Measurements from ENCODE around the gene RGS3.

Gene RGS3

DNA sequence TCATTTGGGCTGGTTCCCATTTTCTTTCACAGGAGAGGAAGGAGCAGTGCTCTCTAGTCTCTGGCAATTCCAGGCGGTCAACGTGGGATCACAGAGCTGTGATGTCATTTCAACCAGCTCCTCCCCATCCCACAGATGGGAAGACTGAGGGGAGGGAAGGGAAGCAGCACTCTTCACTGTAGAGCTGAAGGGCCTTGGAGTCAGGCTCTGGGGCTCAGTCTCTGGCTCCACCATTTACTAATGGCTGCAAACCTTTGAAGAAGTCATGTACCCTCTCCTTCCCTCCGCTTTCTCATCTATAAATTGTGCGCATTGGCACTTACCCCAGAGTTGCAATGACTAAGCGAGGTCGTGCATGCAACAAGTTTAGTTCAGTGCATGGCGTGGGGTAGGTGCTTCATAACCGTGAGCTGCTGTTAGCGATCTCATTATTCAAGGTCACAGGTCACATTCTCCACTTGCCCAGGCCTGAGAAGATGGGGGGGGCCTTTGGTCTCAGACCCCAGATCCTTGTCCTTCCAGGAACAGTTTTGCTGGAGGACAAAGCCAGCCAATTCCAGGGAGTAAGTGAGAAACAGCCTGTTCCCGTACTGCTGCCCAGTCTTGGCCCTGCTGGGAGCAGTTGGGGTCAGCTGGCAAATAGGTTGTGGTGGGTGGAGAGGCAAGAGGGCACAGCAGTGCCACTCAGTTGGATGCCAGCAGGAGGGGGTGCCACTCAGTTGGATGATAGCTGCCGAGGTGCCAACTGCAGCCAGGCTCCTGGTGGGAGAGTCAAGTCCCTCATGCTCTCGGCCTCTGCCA, 136.7 kb downstream of the RGS3 start:
- DNase-seq (ENCODE audit: low read depth, low spot score), result no peak

DNA sequence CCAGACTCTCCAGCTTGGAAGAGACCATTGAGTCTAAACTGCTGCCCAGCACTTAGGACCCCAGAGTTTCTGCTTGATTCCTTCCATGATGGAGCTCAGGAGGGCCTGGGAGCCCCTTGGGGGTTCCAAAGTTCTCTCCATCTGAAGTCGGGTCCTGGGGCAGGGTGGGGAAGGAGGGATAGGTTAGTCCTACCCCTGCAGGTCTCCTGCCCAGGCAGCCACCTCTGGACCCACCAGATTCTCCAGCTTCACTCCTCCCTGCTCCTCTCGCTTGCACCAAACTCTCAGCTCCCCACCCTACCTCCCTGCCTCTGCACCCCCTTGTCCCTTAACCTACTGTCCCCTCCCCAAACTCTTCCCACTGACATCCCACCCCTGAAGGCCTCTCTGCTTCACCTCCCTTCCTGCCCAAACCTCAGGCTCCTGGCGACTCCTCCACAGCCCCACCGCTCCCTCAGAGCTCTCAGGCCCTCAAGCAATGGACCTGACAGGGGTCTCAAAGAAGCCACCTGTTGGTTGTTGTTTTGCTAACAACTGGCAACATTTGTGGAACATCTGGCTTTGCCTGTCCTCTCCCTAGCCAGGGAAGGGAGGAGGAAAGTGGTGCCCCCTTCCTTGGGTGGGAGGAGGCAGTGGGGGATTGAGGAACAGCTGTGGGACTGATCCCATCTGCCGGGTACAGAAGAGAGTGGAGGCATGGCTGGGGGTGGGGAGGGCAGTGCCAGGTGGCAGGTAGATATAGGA, 137.5 kb downstream of the RGS3 start:
- DNase-seq (ENCODE audit: low read depth, low spot score), result no peak

DNA sequence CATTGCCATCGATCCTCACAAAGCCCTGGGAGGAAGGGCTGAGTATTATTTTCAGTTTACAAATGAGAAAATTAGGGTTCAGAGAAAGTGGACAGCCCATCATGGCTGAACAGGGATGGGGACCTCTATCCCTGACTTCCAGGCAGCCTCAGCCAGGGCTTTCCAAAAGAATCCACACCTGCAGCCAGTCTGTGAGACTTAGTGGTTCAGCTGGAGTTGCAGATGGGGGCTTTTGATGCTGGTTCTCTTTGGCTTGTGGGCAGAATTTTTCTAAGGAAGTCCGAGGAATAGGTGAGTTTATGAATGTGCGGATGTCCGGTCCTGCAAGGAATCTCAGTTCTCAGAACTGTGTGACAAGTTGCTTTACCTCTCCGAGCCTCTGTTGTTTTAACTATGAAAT, 138.1 kb downstream of the RGS3 start:
- DNase-seq (ENCODE audit: low read depth, low spot score), result no peak

DNA sequence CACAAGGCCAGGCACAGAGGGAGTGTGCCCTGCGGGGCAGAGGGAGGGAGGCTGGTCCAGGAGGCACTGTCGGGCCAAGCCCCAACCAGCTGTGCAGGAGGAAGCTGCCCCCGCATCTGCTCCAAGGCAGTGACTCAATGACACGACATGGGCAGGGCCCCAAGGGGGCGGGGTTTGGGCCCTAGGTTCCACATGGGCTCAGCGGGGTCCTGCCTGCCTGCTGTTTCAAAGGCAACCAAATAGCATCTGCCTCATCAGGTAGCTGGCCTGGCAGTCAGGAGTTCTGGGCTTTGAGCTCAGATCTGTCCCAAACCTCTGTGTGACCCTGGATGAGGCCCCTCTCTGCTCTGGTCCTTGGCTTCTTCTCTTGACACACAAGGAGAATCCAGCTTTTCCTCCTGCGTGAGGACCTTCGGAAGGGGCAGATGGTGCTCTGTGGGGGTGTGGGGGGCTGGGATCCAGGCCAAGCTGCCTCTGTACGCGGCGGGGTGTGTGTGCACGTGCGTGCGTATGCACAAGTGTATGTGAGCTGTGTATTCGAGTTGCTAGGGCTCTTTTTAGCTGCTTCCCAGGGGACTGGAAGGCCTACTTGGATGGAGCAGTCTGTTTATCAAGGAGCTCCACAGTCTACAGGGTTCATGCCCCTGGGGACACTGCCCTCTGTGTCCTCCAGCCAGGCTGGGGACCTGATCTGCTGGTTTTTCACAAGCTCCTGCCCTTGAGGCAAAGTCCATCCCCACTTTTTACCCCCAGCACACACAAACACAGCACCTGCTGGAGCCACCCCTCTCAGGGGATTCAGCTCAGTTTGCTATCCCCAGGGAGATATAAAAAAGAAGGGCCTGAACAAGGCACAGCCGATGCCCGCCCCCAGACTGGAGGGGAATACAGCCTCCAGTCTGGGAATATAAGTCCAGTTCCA, 138.9 kb downstream of the RGS3 start:
- DNase-seq (ENCODE audit: low read depth, low spot score), result peak; percentile 82

DNA sequence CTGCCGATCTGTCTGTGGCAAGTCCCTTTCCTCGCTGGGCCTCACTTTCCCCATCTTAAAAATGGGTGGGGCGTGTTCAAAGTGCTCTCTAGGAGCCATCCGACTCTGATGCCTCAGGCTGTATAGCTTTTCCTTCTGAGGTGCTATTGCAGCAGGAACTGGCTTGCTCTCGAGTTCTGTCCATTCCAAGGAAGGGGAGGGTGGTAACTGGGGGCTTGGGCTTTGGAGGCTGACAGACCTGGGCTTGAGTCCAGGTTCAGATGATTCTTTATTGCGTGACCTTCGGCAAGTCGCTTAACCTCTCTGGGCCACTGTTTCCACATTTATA, 139.5 kb downstream of the RGS3 start:
- DNase-seq (ENCODE audit: low read depth, low spot score), result no peak

DNA sequence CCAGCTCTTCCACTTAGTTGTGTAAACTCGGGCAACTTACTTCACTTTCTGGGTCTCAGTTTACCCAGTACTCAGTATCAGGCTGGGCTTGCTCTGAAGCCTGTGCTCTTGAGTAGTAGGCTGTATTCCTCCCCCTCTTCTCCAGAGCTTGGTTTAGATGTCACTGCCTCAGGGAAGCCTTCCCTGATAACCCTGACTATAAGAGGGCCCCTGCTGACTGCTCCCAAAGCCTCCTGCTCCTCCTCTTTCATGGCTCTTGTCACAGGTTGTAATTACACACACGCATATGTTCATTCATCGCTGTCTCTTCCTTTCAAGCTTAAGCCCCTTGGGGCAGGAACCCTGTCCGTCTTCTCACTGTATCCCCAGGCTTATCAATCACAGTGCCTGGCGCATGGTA, 140.2 kb downstream of the RGS3 start:
- no peak for DNase-seq (ENCODE audit: low read depth, low spot score)

DNA sequence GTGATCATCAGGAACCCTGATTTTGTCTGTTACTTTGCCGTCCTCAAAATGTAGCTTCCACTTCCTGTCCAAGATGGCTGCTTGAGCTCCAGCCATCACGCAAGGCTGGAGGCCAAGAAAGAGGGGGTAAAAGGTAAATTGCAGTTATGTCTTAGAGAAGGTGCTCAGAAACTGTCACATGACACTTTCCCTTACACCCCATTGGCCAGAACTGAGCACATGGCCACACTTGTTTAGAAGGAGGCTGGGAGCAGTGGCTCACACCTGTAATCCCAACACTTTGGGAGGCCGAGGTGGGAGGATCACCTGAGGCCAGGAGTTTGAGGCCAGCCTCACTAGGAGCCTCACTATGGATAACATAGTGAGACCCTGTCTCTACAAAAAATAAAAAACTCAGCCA, 140.9 kb downstream of the RGS3 start:
- no peak for DNase-seq (ENCODE audit: low read depth, low spot score)

DNA sequence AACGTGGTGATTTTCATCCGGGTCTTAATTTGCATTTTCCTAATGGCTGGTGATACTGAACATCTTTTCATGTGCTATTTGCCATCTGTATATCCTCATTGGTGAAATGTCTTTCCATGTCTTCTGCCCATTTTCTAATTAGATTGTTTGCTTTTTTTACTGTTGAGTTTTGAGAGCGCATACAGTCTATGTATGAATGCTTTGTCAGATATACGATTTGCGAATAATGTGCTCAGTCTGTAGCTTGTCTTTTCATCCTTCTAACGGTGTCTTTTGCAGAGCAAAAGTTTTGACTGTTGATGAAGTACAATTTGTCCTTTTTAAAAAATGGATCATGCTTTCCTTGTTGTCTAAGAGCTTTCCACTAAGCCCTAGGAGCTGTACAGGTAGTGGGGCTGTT, 143.0 kb downstream of the RGS3 start:
- no peak for DNase-seq (ENCODE audit: low read depth, low spot score)

DNA sequence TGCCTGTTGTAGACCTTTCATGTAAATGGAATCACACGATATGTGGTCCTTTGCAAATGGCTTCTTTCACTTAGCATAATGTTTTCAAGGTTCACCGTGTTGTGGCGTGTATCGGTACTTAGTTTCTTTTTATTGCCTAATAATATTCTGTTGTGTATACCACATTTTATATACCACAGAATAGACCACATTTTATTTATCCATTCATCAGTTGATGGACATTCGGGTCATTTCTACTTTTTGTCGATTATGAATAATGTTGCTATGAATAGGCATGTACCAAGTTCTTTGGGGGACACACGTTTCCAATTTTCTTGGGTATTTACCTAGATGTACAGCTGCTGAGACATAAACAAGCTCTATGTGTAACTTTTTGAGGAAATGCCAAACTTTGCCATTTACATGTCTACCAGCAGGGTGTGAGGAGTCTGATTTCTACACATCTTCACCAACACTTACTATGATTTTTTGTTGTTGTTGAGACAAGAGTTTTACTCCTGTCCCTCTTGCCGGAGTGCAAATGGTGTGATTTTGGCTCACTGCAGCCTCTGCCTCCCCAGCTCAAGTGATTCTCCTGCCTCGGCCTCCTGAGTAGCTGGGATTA, 144.7 kb downstream of the RGS3 start:
- no peak for DNase-seq (ENCODE audit: low read depth, low spot score)

DNA sequence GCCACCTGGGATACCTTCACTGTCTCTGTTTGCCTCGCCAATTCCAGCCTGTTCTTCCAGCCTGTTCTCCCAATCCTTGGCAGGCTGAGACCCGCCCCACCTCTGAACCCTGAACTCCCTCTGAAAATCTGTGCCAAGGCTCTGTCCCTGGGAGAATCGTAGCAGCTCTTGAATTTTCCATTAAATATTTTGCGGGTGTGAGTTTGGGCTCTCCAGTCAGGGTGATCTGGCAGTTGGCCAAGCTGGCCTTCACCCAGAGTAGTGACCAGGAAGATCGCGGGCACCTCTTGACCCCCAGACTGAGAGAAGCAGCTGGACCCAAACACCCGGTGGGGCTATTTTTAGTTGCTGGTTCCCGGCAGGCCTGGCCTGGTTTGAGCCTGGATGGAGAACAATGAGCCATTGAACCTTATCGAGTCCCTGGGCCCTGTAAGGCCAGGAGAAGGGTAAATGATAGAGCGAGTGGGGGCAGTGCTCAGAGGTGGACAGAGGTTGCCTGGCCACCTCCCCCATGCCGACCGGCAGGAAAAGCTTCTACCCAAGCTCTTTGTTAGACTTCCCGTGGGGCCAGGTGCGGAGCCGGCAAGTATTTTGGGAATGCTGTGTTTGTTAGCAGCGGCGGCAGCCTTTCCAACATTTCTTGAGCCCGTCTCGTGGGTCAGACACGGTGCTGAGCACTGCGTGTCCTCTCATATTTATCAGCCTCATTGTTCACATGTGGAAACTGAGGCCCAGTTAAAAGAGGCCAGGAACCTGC, 146.2 kb downstream of the RGS3 start:
- DNase-seq (ENCODE audit: low read depth, low spot score), result no peak

DNA sequence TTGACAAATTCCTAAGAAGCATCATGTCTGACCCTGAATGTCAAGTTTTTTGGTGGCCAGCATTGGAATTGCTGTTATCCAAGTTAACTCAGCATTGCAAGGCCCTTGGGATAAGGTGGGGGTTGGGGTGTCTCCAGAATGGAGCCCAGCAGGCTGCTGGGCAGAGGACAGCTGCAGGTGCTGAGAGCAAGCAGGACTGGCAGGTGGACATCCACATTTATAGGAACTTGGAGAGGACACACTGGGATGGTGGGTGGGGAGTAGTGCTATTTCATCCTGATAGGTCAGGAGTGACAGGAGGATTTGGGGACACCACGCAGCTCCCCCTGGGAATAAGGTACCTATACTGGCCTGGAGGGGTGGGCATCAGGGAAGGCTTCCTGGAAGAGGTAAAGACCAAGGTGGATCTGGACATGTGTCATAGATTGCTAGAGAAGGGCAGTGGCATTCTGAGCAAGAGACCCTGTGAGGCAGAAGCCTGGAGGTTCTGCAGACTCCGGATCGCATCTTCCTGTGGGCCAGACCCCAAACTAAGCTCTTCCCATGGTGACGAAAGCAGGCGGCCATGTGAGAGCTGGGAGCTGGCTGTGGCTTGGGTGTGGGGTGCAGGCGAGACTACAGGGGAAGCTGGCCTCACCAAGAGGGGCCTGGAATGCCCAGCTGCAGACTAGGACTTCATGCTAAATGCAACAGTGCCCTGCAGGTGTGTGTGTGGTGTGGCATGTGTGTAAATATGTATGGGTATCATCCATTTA, 148.1 kb downstream of the RGS3 start:
- no peak for DNase-seq (ENCODE audit: low read depth, low spot score)

DNA sequence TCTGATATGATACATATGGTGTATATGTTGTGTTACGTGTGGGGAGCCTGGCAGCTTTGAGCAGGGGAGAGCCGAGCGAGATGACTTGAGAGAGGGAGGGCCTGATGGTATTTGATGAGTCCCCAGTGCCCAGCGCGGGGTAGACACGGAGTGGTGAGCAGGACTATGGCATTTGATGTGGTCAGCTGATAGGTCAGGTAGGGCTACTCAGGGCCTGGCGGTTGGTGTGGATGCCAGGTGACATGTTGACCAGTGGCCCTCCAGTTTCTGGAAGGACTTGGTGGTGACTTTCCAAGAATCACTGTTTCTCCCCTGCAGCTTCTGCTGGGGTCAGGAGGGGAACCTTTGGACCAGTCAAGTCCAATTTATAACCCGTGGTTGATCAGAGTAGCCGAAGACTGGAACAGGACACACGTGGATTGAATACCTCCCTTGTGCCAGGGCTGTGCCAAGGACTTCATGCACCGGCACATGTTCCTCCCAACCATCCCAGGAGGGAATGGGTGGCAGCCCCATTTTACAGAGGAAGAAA, 148.8 kb downstream of the RGS3 start:
- no peak for DNase-seq (ENCODE audit: low read depth, low spot score)

DNA sequence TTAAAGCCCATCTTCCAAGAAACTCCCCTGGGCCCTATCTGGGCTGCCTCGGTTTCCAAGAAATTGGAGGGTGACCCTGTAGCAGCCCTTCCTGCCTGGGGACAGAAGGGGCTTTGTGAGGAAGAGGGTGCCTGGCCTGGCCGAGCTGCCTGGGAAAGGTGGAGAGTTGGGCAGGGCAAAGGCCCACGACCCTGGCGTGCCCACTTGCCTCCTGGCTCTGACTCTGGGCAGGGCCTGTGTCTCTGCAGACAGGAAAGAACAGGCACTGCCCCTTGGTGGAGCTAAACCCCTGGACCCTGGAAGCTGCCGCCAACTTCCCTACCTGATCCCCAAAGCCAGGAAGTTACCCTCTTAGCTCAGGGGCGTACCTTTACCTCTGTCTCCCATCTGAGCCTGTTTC, 149.3 kb downstream of the RGS3 start:
- DNase-seq (ENCODE audit: low read depth, low spot score), result no peak

DNA sequence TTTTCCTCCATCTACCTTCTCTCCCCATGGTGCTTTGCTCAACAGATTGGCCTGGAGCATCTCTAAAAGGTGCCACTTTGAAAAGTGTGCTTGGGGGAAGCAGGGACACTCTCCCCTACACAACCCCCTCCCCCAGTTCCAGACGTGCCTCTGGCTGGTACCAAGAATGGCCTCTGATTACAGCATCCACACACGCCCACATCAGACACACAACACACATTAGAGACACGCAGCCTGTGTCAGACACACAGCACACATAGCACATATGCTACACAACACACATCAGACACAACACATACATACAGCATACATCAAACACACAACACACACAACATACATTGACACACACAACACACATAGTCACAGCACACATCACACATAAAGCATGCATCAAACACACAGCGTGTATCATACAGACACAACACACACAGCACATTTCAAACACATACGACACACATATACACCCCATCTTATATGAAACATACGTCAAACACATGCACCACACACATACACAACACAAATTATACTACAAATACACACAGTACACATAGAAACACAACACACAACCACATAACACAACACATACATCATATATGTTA, 150.4 kb downstream of the RGS3 start:
- DNase-seq (ENCODE audit: low read depth, low spot score), result no peak

DNA sequence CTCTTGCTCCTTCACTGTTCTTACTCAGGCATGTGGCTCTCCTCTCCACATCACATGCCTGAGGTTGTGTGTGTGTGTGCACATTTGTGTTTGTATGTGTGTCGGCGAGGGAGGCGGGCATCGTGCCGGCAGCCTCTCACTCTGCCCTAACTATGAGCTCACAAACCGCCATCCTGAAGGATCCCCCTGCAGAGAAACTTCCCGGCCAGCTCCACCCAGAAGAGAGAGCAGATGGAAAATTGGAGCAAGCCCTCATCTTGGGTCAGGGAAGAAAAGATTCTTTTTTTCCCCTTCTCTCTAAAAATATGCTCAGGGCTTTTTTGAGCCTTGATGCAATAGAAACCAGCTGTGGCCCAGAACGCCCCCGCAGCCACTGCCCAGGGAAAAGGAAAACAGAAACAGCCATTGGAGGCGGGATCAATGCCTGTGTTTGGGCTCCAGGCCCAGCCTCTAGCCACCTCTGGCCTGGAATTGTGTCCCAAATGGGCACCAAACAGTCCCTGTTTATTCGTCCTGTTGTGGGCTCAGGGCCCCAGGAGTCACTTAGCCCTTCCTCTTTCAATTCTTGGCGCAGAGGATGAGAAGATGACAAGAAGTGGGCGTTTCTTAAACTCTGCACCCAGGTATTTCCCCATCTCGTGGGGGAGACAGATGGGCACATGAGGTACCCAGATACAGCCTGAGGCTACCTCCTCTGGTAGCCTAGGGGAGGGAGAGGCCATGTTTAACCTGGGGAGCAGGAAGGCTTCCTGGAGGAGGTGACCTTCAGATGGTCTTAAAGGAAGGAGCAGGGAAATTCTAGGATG, 151.5 kb downstream of the RGS3 start:
- DNase-seq (ENCODE audit: low read depth, low spot score), result no peak

DNA sequence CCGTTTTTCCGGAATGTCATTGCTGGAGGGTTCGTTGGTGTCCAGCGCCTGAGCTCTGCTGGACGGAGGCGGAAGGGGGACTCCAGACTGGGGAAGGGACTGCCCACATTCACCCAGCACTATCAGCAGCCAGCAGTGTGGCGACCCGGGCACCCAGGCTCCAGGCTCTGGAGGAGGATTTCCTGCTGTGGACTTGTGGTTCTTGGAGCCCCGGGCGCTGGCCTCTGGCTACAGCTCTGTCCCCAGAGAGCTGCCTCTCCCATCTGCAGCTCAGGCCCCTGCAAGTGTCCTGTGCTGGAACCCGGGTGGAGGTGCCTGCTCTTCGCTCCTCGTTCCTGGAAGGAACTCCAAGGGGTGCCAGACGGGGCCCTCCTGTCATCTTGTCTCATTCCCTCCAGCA, 152.6 kb downstream of the RGS3 start:
- DNase-seq (ENCODE audit: low read depth, low spot score), result no peak

DNA sequence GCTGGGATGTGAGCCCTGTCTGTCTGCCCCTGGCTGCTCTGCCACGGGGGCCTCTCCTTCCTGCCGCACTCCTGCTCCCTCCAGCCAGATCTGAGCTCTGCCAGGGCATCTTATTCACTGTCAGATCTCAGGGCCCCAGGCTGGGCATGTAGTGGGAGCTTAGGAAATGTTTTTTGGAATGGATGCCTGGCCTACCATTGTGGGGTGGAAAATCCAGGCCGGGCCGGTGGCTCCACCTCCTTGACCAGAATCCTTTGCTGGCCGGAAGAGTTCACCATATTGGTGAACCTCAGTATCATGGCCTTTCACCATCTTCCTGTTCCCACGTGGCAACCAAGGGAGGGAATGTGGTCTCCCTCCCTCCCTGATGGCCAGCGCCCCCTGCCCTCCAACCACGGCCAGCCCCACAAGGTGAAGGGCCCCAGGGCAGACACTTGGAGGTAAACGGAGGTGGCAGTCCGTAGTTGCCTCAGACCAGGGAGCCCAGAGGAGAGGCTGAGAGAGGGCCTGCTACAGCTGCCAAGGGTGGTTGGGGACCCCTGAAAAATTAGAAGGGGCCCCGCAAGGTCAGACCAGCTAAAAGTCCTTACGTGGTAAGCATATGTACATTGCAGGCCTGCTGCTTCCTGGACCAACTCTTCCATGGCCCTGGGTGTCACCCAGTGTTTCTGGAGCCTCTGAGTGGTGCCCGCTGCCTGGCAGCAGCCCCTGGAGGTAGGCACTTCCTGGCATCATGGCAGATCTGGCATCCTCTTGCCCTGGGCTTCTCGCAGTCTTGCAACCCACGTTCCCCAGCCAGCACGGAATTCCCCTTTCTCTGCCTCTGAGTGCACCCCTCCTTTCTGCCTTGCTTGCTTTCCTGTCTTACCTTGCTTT, 153.3 kb downstream of the RGS3 start:
- DNase-seq (ENCODE audit: low read depth, low spot score), result no peak

DNA sequence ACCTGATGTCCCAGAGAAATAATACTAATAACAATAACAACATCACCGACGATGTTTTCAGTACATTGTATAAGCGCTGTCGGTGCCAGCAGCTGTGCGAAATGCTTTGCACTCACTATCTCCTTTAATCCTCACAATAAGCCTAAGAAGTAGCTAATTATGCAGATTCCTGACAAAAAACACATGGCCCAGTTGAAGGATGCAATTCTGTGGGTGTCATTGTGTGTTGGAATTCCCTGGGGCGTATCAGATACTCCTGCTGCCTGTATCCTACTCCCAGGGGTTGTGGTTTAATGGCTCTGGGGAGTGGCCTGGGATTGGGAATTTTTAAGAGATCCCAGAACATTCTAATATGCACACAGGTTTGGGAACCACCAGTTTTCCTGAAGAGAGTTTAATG, 154.0 kb downstream of the RGS3 start:
- DNase-seq (ENCODE audit: low read depth, low spot score), result no peak
